Keratinocyte (primary cell): ENCODE data around the gene TMEM238L. TPM values are rescaled to one million over a fixed set of nuclear protein-coding genes. Genes with fewer than 3 reads are reported as not detected.

Experiments
- DNase-seq: peaks from one replicate; pipeline ENCODE4 v3.0.0-alpha.2; 2011; ENCODE audit warnings: low read depth, missing footprints, low spot score
- FAIRE-seq: peaks from 2 replicates; lab custom pipeline; 2011; peaks lifted over from hg19 to GRCh38; lab: Jason Lieb, UNC
- H2AFZ ChIP-seq: 2 replicates; pipeline ENCODE4 v1.6.0; 2012; ENCODE audit warnings: low read length, control low read depth, inconsistent platforms; ENCODE audit not compliant: control insufficient read depth
- H3K27ac ChIP-seq: 2 replicates; pipeline ENCODE4 v1.5.1; 2011; ENCODE audit warnings: low read length; ENCODE audit not compliant: control insufficient read depth, insufficient read depth
- H3K27me3 ChIP-seq: 3 replicates; pipeline ENCODE4 v1.6.0; 2011; ENCODE audit warnings: low read length; ENCODE audit not compliant: control insufficient read depth, insufficient read depth; ENCODE audit errors: extremely low read depth
- H3K36me3 ChIP-seq, 2 experiments: 2 replicates in 1 of 2; 3 replicates in 1 of 2; pipeline ENCODE4 v1.5.1; 2011; ENCODE audit warnings: low read length in 2 of 2, mild to moderate bottlenecking in 1 of 2; ENCODE audit not compliant: control insufficient read depth in 2 of 2, insufficient read depth in 2 of 2; ENCODE audit errors: extremely low read depth in 1 of 2
- H3K4me1 ChIP-seq: 3 replicates; pipeline ENCODE4 v1.5.1; 2011; ENCODE audit warnings: low read length; ENCODE audit not compliant: control insufficient read depth, insufficient read depth; ENCODE audit errors: extremely low read depth
- H3K4me2 ChIP-seq: 3 replicates; pipeline ENCODE4 v1.6.0; 2011; ENCODE audit warnings: low read depth, low read length; ENCODE audit not compliant: control insufficient read depth, insufficient read depth; ENCODE audit errors: extremely low read depth
- H3K4me3 ChIP-seq, 3 experiments: fragments of 200-600 bp in 1 of 3; sonication (generic) in 1 of 3; 2 replicates in 2 of 3; 3 replicates in 1 of 3; pipeline ENCODE4 v1.5.1; 2011 to 2016; ENCODE audit warnings: low read length in 3 of 3, mild to moderate bottlenecking in 3 of 3, control low read depth in 2 of 3, inconsistent platforms in 1 of 3, low read depth in 1 of 3, mixed read lengths in 1 of 3, mixed run types in 1 of 3, moderate library complexity in 1 of 3; ENCODE audit not compliant: control insufficient read depth in 2 of 3, insufficient read depth in 2 of 3; ENCODE audit errors: extremely low read depth in 1 of 3
- H3K79me2 ChIP-seq: 2 replicates; pipeline ENCODE4 v1.6.0; 2012; ENCODE audit warnings: low read length; ENCODE audit not compliant: control insufficient read depth, insufficient read depth
- H3K9ac ChIP-seq: 3 replicates; pipeline ENCODE4 v1.6.0; 2011; ENCODE audit warnings: low read length; ENCODE audit not compliant: control insufficient read depth, insufficient read depth; ENCODE audit errors: extremely low read depth
- H3K9me1 ChIP-seq: 3 replicates; pipeline ENCODE4 v1.6.0; 2011; ENCODE audit warnings: low read length; ENCODE audit not compliant: control insufficient read depth, insufficient read depth; ENCODE audit errors: extremely low read depth
- H3K9me3 ChIP-seq: 2 replicates; pipeline ENCODE4 v1.5.1; 2012; ENCODE audit warnings: low read depth, low read length; ENCODE audit not compliant: control insufficient read depth
- H4K20me1 ChIP-seq: 3 replicates; pipeline ENCODE4 v1.6.0; 2011; ENCODE audit warnings: low read length; ENCODE audit not compliant: control insufficient read depth, insufficient read depth; ENCODE audit errors: extremely low read depth
- CTCF ChIP-seq, 3 experiments: IDR thresholded peaks in 1 of 3; conservative IDR thresholded peaks in 1 of 3; optimal IDR thresholded peaks in 1 of 3; 2 replicates in 2 of 3; 3 replicates in 1 of 3; pipeline versions ENCODE3 to v1.5.1; 2011; ENCODE audit warnings: low read length in 3 of 3, mild to moderate bottlenecking in 3 of 3, moderate library complexity in 2 of 3, control low read depth in 1 of 3, inconsistent platforms in 1 of 3; ENCODE audit not compliant: insufficient read depth in 2 of 3; ENCODE audit errors: extremely low read depth in 1 of 3
- EZH2 ChIP-seq: IDR thresholded peaks from one replicate; pipeline ENCODE4 v1.6.1; 2012; ENCODE audit warnings: inconsistent platforms, mild to moderate bottlenecking, low read length, moderate library complexity
- dilution Hi-C: fragments of 300-500 bp; cut with MboI; formaldehyde crosslinking; loops from one replicate; pipeline ENCODE4 v1.7.0; 2020; ENCODE audit warnings: low sequenced_read_pairs; ENCODE audit not compliant: extremely low pct_ligation_motif_present
- polyA plus RNA-seq, 5 experiments: library from polyadenylated mRNA; depleted of rRNA in 3 of 5; stranded (reverse) in 3 of 5; stranded (forward) in 1 of 5; unstranded in 1 of 5; fragments of >200 nt; gene quantifications; 1 replicate in 1 of 5; 2 replicates in 3 of 5; 3 replicates in 1 of 5; pipeline versions ENCODE4 v1.2.1 to v1.2.3, GENCODE V29; 2011 to 2012; ENCODE audit warnings: missing spikeins in 2 of 5, low read depth in 1 of 5, low replicate concordance in 1 of 5

The TMEM238L gene
- polyA plus RNA-seq, 1 donor (not counting 4 experiments of a cell fraction or from before 2014, with no cell fraction given), result not detected

- FAIRE-seq, result no peak
- no peaks in the 10 kb centered on the region for H3K9me3 ChIP-seq
- TF ChIP-seq CTCF (optimal IDR thresholded peaks at IDR 0.05 in 1 of 3, IDR thresholded peaks at IDR 0.05 in 1 of 3, conservative IDR thresholded peaks at IDR 0.05 in 1 of 3; ENCODE audit: extremely low read depth in 1 of 3, insufficient read depth in 2 of 3, low read length in 3 of 3), result no peak
- TF ChIP-seq EZH2, result no peak
- H3K9me1 ChIP-seq, result no peaks in the 10 kb centered on the region
- dilution Hi-C loops, result no loop called here
- H3K4me3 ChIP-seq, result no peak overlapping the region
- no peak overlapping the region for H3K9ac ChIP-seq
- H3K4me1 ChIP-seq, result no peaks in the 10 kb centered on the region
- H2AFZ ChIP-seq, result no peak overlapping the region
- no peak overlapping the region for H3K4me2 ChIP-seq
- no peaks in the 10 kb centered on the region for H3K36me3 ChIP-seq
- no peak for DNase-seq
- no peaks in the 10 kb centered on the region for H3K27me3 ChIP-seq
- no peaks in the 10 kb centered on the region for H3K79me2 ChIP-seq
- no peak overlapping the region for H3K27ac ChIP-seq
- H4K20me1 ChIP-seq, result no peaks in the 10 kb centered on the region
Measured at GRCh38 chr17:10768750-10769251, 35.1 kb downstream of the TMEM238L start.

- no peaks in the 10 kb centered on the region for H3K27me3 ChIP-seq
- H2AFZ ChIP-seq, result no peak overlapping the region
- no peak overlapping the region for H3K9ac ChIP-seq
- no peaks in the 10 kb centered on the region for H3K9me3 ChIP-seq
- no peaks in the 10 kb centered on the region for H4K20me1 ChIP-seq
- no peaks in the 10 kb centered on the region for H3K9me1 ChIP-seq
- TF ChIP-seq CTCF (optimal IDR thresholded peaks at IDR 0.05 in 1 of 3, IDR thresholded peaks at IDR 0.05 in 1 of 3, conservative IDR thresholded peaks at IDR 0.05 in 1 of 3; ENCODE audit: extremely low read depth in 1 of 3, insufficient read depth in 2 of 3, low read length in 3 of 3) (no peak), EZH2 (no peak)
- no peak overlapping the region for H3K27ac ChIP-seq
- H3K4me1 ChIP-seq, result no peaks in the 10 kb centered on the region
- H3K36me3 ChIP-seq, result no peaks in the 10 kb centered on the region
- H3K4me3 ChIP-seq, result no peak overlapping the region
- dilution Hi-C loops, result no loop called here
- FAIRE-seq, result no peak
- no peak for DNase-seq
- no peaks in the 10 kb centered on the region for H3K79me2 ChIP-seq
- no peak overlapping the region for H3K4me2 ChIP-seq
Measured at GRCh38 chr17:10767232-10767631, 36.7 kb downstream of the TMEM238L start.
